Measurements from ENCODE around the gene MDGA2. TPM values are rescaled to one million over a fixed set of nuclear protein-coding genes. Genes with fewer than 3 reads are reported as not detected.

The MDGA2 gene
- total and polyA plus RNA-seq, 2 of the 8 experiments (the other 6 are each of a cell fraction or from before 2014, with no cell fraction given): 0.11 to 0.69 TPM

GRCh38 chr14:47278233-47278842, 397.1 kb downstream of the MDGA2 start (continued):
- TF ChIP-seq HDAC6 (IDR thresholded peaks at IDR 0.05; ENCODE audit: low read depth, low read length) (no peak), RBBP5 (IDR thresholded peaks at IDR 0.05; ENCODE audit: borderline replicate concordance, low read depth, low read length) (no peak), RNF2 (IDR thresholded peaks at IDR 0.05; ENCODE audit: borderline replicate concordance, low read depth, low read length, missing control alignments, poor library complexity, severe bottlenecking) (no peak), E2F6 (IDR thresholded peaks at IDR 0.05) (no peak), NANOG (IDR thresholded peaks at IDR 0.05; ENCODE audit: insufficient read depth, low read depth, low read length, poor library complexity, severe bottlenecking) (no peak)

Data from H1 (cell line).